K562 (cell line): ENCODE results near the gene ACSS2. TPM values are rescaled to one million over a fixed set of nuclear protein-coding genes. Genes with fewer than 3 reads are reported as not detected.

Experiments
- ATF7 ChIP-seq: fragments of 450-650 bp; IDR thresholded peaks from 2 replicates; pipeline ENCODE4 v1.7.1; 2014; ENCODE audit warnings: mild to moderate bottlenecking, moderate library complexity
- CBX5 ChIP-seq: IDR thresholded peaks from 2 replicates; pipeline ENCODE4 v1.6.1; 2014; ENCODE audit warnings: low read depth, borderline replicate concordance
- HNRNPUL1 ChIP-seq: fragments of 200-400 bp; formaldehyde crosslinking; IDR thresholded peaks from 2 replicates; pipeline ENCODE4 v1.6.1; 2017; ENCODE audit warnings: low read length
- LARP7 ChIP-seq: fragments of 450-650 bp; IDR thresholded peaks from 2 replicates; pipeline ENCODE4 v1.6.1; 2016
- MLX ChIP-seq, 2 experiments: fragments of 450-650 bp in 1 of 2; sonication (generic) in 1 of 2; formaldehyde crosslinking; conservative IDR thresholded peaks; 2 replicates each; pipeline versions ENCODE4 v1.4.0 to v1.8.1; 2020 to 2022; ENCODE audit warnings: mild to moderate bottlenecking in 1 of 2, missing genetic modification reagents in 1 of 2
- RUNX1 ChIP-seq: sonication (generic); IDR thresholded peaks from 2 replicates; pipeline ENCODE4 v1.6.1; 2016; ENCODE audit warnings: antibody characterized with exemption, low read depth
- SAFB ChIP-seq: fragments of 200-400 bp; formaldehyde crosslinking; IDR thresholded peaks from 2 replicates; pipeline ENCODE4 v1.6.1; 2017; ENCODE audit warnings: low read depth, low read length, borderline replicate concordance
- SIX5 ChIP-seq, 2 experiments: IDR thresholded peaks; 2 replicates each; pipeline ENCODE4 v1.6.1; 2011; ENCODE audit warnings: low read length in 2 of 2, borderline replicate concordance in 1 of 2, low read depth in 1 of 2, mild to moderate bottlenecking in 1 of 2, moderate library complexity in 1 of 2; ENCODE audit not compliant: insufficient read depth in 1 of 2
- TAL1 ChIP-seq: fragments of 450-650 bp; IDR thresholded peaks from 2 replicates; pipeline ENCODE4 v1.6.1; 2016; ENCODE audit warnings: mild to moderate bottlenecking
- TGIF2 ChIP-seq: sonication (generic); formaldehyde crosslinking; IDR thresholded peaks from 2 replicates; pipeline ENCODE4 v1.8.1; 2022; ENCODE audit warnings: mild to moderate bottlenecking, missing genetic modification reagents, moderate library complexity
- ZNF121 ChIP-seq: sonication (generic); formaldehyde crosslinking; conservative IDR thresholded peaks from 2 replicates; pipeline ENCODE4 v1.8.0; 2022; ENCODE audit warnings: missing genetic modification reagents
- ZNF695 ChIP-seq: fragments of 450-650 bp; formaldehyde crosslinking; IDR thresholded peaks from 2 replicates; pipeline ENCODE4 v1.4.0; 2020; ENCODE audit warnings: mild to moderate bottlenecking, moderate library complexity
- ZNF764 ChIP-seq: fragments of 250-450 bp; sonication (Bioruptor Pico); IDR thresholded peaks from 2 replicates; pipeline ENCODE4 v1.4.0; 2020; ENCODE audit warnings: low read depth, mild to moderate bottlenecking, moderate library complexity
- polyA plus RNA-seq, 8 experiments: library from polyadenylated mRNA; depleted of rRNA in 4 of 8; stranded (reverse) in 5 of 8; unstranded in 3 of 8; fragments of >200 nt; fragmentation: Nextera tagmentation in 2 of 8; fragmentation: Illumina TruSeq in 1 of 8; extraction: Ambion mirVana in 2 of 8; extraction: Trizol in 1 of 8; gene quantifications; 2 replicates each; pipeline versions ENCODE4 v1.2.1 to v1.2.3, GENCODE V29; 2011 to 2014; ENCODE audit warnings: inconsistent platforms in 1 of 8, missing spikeins in 1 of 8
- total RNA-seq, 7 experiments: library from RNA; depleted of rRNA in 6 of 7; stranded (reverse); fragments of >200 nt in 6 of 7; fragmentation: Illumina TruSeq in 2 of 7; extraction: Trizol in 2 of 7; gene quantifications; 2 replicates each; pipeline versions ENCODE4 v1.2.1 to v1.2.3, GENCODE V29; 2011 to 2021; ENCODE audit warnings: low replicate concordance in 1 of 7
- TF ChIP-seq, protein P1 (sequence below), 2 experiments: fragments of 450-650 bp; IDR thresholded peaks; 2 replicates each; pipeline ENCODE4 v1.6.1; 2018; ENCODE audit warnings: mild to moderate bottlenecking in 2 of 2, low read depth in 1 of 2; ENCODE audit not compliant: partially characterized antibody in 2 of 2
- TF ChIP-seq, protein P2 (sequence below): fragments of 250-450 bp; sonication (Bioruptor Pico); IDR thresholded peaks from 2 replicates; pipeline ENCODE4 v1.4.0; 2020
- TF ChIP-seq, protein P3 (sequence below): fragments of 250-450 bp; sonication (Bioruptor Pico); IDR thresholded peaks from 2 replicates; pipeline ENCODE4 v1.4.0; 2020; ENCODE audit warnings: borderline replicate concordance

The ACSS2 gene
- total and polyA plus RNA-seq, 9 of the 15 experiments (the other 6 are each of a cell fraction or from before 2014, with no cell fraction given), result 21.9 to 246 (median 66.2) TPM

GRCh38 chr20:34875642-34876405 lies 588 bp upstream of the ACSS2 start (continued):
- TF ChIP-seq, protein P1, sequence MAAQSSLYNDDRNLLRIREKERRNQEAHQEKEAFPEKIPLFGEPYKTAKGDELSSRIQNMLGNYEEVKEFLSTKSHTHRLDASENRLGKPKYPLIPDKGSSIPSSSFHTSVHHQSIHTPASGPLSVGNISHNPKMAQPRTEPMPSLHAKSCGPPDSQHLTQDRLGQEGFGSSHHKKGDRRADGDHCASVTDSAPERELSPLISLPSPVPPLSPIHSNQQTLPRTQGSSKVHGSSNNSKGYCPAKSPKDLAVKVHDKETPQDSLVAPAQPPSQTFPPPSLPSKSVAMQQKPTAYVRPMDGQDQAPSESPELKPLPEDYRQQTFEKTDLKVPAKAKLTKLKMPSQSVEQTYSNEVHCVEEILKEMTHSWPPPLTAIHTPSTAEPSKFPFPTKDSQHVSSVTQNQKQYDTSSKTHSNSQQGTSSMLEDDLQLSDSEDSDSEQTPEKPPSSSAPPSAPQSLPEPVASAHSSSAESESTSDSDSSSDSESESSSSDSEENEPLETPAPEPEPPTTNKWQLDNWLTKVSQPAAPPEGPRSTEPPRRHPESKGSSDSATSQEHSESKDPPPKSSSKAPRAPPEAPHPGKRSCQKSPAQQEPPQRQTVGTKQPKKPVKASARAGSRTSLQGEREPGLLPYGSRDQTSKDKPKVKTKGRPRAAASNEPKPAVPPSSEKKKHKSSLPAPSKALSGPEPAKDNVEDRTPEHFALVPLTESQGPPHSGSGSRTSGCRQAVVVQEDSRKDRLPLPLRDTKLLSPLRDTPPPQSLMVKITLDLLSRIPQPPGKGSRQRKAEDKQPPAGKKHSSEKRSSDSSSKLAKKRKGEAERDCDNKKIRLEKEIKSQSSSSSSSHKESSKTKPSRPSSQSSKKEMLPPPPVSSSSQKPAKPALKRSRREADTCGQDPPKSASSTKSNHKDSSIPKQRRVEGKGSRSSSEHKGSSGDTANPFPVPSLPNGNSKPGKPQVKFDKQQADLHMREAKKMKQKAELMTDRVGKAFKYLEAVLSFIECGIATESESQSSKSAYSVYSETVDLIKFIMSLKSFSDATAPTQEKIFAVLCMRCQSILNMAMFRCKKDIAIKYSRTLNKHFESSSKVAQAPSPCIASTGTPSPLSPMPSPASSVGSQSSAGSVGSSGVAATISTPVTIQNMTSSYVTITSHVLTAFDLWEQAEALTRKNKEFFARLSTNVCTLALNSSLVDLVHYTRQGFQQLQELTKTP (IDR thresholded peaks at IDR 0.05; ENCODE audit: low read depth in 1 of 2, partially characterized antibody in 2 of 2), result no peak
- TF ChIP-seq ATF7 (peak; percentile 84), MLX (CRISPR knock-in tag; conservative IDR thresholded peaks at IDR 0.05) (no peak), ZNF695 (no peak), ZNF764 (peak; percentile 91), LARP7 (no peak), RUNX1 (no peak), SAFB (no peak), TAL1 (no peak), ZNF121 (no peak), HNRNPUL1 (no peak), CBX5 (no peak), SIX5 (IDR thresholded peaks at IDR 0.05; ENCODE audit: borderline replicate concordance in 1 of 2, insufficient read depth in 1 of 2, low read depth in 1 of 2, low read length in 2 of 2) (no peak), TGIF2 (CRISPR knock-in tag) (no peak)
- TF ChIP-seq, protein P2, sequence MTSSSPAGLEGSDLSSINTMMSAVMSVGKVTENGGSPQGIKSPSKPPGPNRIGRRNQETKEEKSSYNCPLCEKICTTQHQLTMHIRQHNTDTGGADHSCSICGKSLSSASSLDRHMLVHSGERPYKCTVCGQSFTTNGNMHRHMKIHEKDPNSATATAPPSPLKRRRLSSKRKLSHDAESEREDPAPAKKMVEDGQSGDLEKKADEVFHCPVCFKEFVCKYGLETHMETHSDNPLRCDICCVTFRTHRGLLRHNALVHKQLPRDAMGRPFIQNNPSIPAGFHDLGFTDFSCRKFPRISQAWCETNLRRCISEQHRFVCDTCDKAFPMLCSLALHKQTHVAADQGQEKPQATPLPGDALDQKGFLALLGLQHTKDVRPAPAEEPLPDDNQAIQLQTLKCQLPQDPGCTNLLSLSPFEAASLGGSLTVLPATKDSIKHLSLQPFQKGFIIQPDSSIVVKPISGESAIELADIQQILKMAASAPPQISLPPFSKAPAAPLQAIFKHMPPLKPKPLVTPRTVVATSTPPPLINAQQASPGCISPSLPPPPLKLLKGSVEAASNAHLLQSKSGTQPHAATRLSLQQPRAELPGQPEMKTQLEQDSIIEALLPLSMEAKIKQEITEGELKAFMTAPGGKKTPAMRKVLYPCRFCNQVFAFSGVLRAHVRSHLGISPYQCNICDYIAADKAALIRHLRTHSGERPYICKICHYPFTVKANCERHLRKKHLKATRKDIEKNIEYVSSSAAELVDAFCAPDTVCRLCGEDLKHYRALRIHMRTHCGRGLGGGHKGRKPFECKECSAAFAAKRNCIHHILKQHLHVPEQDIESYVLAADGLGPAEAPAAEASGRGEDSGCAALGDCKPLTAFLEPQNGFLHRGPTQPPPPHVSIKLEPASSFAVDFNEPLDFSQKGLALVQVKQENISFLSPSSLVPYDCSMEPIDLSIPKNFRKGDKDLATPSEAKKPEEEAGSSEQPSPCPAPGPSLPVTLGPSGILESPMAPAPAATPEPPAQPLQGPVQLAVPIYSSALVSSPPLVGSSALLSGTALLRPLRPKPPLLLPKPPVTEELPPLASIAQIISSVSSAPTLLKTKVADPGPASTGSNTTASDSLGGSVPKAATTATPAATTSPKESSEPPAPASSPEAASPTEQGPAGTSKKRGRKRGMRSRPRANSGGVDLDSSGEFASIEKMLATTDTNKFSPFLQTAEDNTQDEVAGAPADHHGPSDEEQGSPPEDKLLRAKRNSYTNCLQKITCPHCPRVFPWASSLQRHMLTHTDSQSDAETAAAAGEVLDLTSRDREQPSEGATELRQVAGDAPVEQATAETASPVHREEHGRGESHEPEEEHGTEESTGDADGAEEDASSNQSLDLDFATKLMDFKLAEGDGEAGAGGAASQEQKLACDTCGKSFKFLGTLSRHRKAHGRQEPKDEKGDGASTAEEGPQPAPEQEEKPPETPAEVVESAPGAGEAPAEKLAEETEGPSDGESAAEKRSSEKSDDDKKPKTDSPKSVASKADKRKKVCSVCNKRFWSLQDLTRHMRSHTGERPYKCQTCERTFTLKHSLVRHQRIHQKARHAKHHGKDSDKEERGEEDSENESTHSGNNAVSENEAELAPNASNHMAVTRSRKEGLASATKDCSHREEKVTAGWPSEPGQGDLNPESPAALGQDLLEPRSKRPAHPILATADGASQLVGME (CRISPR knock-in tag), result no peak
- TF ChIP-seq, protein P3, sequence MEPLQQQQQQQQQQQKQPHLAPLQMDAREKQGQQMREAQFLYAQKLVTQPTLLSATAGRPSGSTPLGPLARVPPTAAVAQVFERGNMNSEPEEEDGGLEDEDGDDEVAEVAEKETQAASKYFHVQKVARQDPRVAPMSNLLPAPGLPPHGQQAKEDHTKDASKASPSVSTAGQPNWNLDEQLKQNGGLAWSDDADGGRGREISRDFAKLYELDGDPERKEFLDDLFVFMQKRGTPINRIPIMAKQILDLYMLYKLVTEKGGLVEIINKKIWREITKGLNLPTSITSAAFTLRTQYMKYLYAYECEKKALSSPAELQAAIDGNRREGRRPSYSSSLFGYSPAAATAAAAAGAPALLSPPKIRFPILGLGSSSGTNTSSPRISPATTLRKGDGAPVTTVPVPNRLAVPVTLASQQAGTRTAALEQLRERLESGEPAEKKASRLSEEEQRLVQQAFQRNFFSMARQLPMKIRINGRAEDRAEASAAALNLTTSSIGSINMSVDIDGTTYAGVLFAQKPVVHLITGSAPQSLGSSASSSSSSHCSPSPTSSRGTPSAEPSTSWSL (CRISPR knock-in tag), result no peak
